ENCODE measurements around the gene CDC42EP2. TPM values are rescaled to one million over a fixed set of nuclear protein-coding genes. Genes with fewer than 3 reads are reported as not detected.

CDC42EP2 gene
- total and polyA plus RNA-seq, 8 donors, result 2.4 to 7.9 (median 3.9) TPM

DNA sequence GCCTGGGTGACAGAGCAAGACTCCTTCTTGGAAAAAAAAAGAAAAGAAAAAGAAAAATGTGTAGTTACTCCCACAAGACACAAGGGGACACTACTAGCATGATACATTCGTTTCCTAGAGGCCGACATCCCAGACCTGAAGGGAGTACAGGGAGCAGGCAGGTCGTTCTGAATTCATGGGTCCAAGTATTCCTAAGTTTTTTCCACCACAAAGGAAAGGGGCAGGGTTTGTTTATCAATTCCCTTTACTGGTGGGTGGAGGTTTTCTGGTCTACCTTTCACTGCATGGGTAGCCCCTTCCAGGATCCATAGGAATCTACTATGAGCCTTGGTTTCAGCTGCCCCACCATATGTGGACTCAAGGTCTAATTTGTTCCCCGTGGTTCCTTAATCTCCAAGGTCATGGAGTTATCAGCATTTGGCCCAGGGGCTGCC lies 51.7 kb downstream of the CDC42EP2 start:
- no peak for FAIRE-seq
- TF ChIP-seq, protein P1, sequence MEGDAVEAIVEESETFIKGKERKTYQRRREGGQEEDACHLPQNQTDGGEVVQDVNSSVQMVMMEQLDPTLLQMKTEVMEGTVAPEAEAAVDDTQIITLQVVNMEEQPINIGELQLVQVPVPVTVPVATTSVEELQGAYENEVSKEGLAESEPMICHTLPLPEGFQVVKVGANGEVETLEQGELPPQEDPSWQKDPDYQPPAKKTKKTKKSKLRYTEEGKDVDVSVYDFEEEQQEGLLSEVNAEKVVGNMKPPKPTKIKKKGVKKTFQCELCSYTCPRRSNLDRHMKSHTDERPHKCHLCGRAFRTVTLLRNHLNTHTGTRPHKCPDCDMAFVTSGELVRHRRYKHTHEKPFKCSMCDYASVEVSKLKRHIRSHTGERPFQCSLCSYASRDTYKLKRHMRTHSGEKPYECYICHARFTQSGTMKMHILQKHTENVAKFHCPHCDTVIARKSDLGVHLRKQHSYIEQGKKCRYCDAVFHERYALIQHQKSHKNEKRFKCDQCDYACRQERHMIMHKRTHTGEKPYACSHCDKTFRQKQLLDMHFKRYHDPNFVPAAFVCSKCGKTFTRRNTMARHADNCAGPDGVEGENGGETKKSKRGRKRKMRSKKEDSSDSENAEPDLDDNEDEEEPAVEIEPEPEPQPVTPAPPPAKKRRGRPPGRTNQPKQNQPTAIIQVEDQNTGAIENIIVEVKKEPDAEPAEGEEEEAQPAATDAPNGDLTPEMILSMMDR (IDR thresholded peaks at IDR 0.05), result peak; percentile 51 to 74 (median 61)
- H3K9me3 ChIP-seq, result no peaks in the 10 kb centered on the region
- 1% methylated on average over 4 of the region's 4 CpGs for WGBS, 2 donors
- H3K27me3 ChIP-seq, result no peaks in the 10 kb centered on the region
- H3K36me3 ChIP-seq, result no peaks in the 10 kb centered on the region
- DNase-seq, result peak in 3 of 6 donors; percentile 63 to 74 (median 65)
- ATAC-seq, result peak; percentile 71 to 86 (median 86)
- no peak overlapping the region for H3K4me3 ChIP-seq
- peaks cover 16 to 26% (median 21%) of the 10 kb centered on the region in 3 donors for H3K4me1 ChIP-seq
- peak overlapping the region; percentile 3 to 69 (median 42) for H3K27ac ChIP-seq
- intact Hi-C loops (cut with DNase I), result loop anchor here in 1 of 3 donors (10.0 kb wide), 1 partner anchor 148 kb away; no protein-coding TSS in a partner anchor

DNA sequence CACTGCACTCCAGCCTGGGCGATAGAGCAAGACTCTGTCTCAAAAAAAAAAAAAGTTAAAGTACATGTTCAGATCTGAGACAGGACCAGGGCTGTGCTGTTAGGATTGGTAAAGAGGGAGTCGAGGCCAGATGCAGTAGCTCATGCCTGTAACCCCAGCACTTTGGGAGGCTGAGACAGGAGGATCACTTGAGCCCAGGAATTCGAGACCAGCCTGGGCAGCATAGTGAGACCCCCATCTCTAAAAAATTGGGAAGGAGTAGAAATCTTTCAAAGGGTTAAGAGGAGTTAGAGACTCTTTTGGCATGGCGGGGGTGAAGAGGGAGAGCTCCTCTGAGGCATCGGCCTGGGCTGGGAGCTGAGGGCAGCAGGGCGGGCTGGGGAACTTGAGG lies 56.0 kb downstream of the CDC42EP2 start:
- H3K4me1 ChIP-seq, result peaks cover 21 to 30% (median 22%) of the 10 kb centered on the region in 3 donors
- no peak overlapping the region for H3K4me3 ChIP-seq
- intact Hi-C loops (cut with DNase I), result no loop called here
- DNase-seq (no peak), ATAC-seq (no peak), FAIRE-seq (no peak)
- TF ChIP-seq, protein P1 (IDR thresholded peaks at IDR 0.05), result no peak
- WGBS, 2 donors, result 42 to 49% methylated on average over 6 of the region's 6 CpGs
- H3K27me3 ChIP-seq, result no peaks in the 10 kb centered on the region
- peak overlapping the region; percentile 50 to 92 (median 89) for H3K27ac ChIP-seq
- H3K36me3 ChIP-seq, result no peaks in the 10 kb centered on the region
- no peaks in the 10 kb centered on the region for H3K9me3 ChIP-seq

Other genes starting within 250 kb of the CDC42EP2 start
- 1 to 10 TPM in 1 of 6 donors, under 1 TPM in 5; 0.08 to 1.2 (median 0.50) TPM for gene CDCA5, start 230.8 kb upstream of the CDC42EP2 start, total RNA-seq
- under 1 TPM; 0.27 to 0.38 TPM for gene CDCA5, start 230.8 kb upstream of the CDC42EP2 start, polyA plus RNA-seq
- 10 to 100 TPM; 15.2 to 19.6 (median 16.6) TPM for gene ZFPL1, start 230.6 kb upstream of the CDC42EP2 start, total RNA-seq
- gene ZFPL1, start 230.6 kb upstream of the CDC42EP2 start, polyA plus RNA-seq, result 10 to 100 TPM; 43.0 to 52.1 TPM
- 100 to 1,000 TPM in 5 of 6 donors, 10 to 100 TPM in 1; 85.4 to 150 (median 130) TPM for gene VPS51, start 218.7 kb upstream of the CDC42EP2 start, total RNA-seq
- gene VPS51, start 218.7 kb upstream of the CDC42EP2 start, polyA plus RNA-seq, result 100 to 1,000 TPM; 119 to 179 TPM
- 100 to 1,000 TPM in 1 of 6 donors, 10 to 100 TPM in 5; 12.8 to 176 (median 43.4) TPM for gene TM7SF2, start 203.0 kb upstream of the CDC42EP2 start, total RNA-seq
- gene TM7SF2, start 203.0 kb upstream of the CDC42EP2 start, polyA plus RNA-seq, result 100 to 1,000 TPM in 1 of 2 donors, 10 to 100 TPM in 1; 76.8 to 203 TPM
- gene ZNHIT2, start 197.2 kb upstream of the CDC42EP2 start, total RNA-seq, result 10 to 100 TPM in 1 of 6 donors, 1 to 10 TPM in 5; 4.3 to 11.7 (median 7.1) TPM
- 10 to 100 TPM; 14.0 to 17.8 TPM for gene ZNHIT2, start 197.2 kb upstream of the CDC42EP2 start, polyA plus RNA-seq
- gene FAU, start 192.7 kb upstream of the CDC42EP2 start, total RNA-seq, result 100 to 1,000 TPM; 493 to 810 (median 529) TPM
- 100 to 1,000 TPM; 530 to 652 TPM for gene FAU, start 192.7 kb upstream of the CDC42EP2 start, polyA plus RNA-seq
- gene MRPL49, start 192.5 kb upstream of the CDC42EP2 start, total RNA-seq, result 10 to 100 TPM; 13.9 to 31.2 (median 21.4) TPM
- gene MRPL49, start 192.5 kb upstream of the CDC42EP2 start, polyA plus RNA-seq, result 10 to 100 TPM; 10.3 to 30.3 TPM
- 10 to 100 TPM; 47.5 to 98.2 (median 66.3) TPM for gene SYVN1, start 180.3 kb upstream of the CDC42EP2 start, total RNA-seq
- gene SYVN1, start 180.3 kb upstream of the CDC42EP2 start, polyA plus RNA-seq, result 10 to 100 TPM; 63.4 to 64.8 TPM
- not detected for gene SPDYC, start 144.6 kb upstream of the CDC42EP2 start, total RNA-seq
- under 1 TPM in 1 of 2 donors, not detected in 1; 0.14 TPM for gene SPDYC, start 144.6 kb upstream of the CDC42EP2 start, polyA plus RNA-seq
- 100 to 1,000 TPM; 103 to 139 (median 107) TPM for gene CAPN1, start 132.9 kb upstream of the CDC42EP2 start, total RNA-seq
- 100 to 1,000 TPM; 111 to 144 TPM for gene CAPN1, start 132.9 kb upstream of the CDC42EP2 start, polyA plus RNA-seq
- gene POLA2, start 52.9 kb upstream of the CDC42EP2 start, total RNA-seq, result 1 to 10 TPM; 3.1 to 6.4 (median 4.6) TPM
- gene POLA2, start 52.9 kb upstream of the CDC42EP2 start, polyA plus RNA-seq, result 1 to 10 TPM; 6.8 to 7.5 TPM
- 10 to 100 TPM; 16.6 to 28.0 (median 21.5) TPM for gene DPF2, start 19.0 kb downstream of the CDC42EP2 start, total RNA-seq
- gene DPF2, start 19.0 kb downstream of the CDC42EP2 start, polyA plus RNA-seq, result 10 to 100 TPM; 11.7 to 19.6 TPM
- under 1 TPM in 4 of 6 donors, not detected in 2; 0.06 to 0.16 (median 0.13) TPM for gene TIGD3, start 39.9 kb downstream of the CDC42EP2 start, total RNA-seq
- under 1 TPM; 0.15 to 0.68 TPM for gene TIGD3, start 39.9 kb downstream of the CDC42EP2 start, polyA plus RNA-seq
- gene SLC25A45, start 67.8 kb downstream of the CDC42EP2 start, total RNA-seq, result 10 to 100 TPM; 16.2 to 53.4 (median 26.3) TPM
- 10 to 100 TPM; 38.0 to 58.2 TPM for gene SLC25A45, start 67.8 kb downstream of the CDC42EP2 start, polyA plus RNA-seq
- gene FRMD8, start 71.8 kb downstream of the CDC42EP2 start, total RNA-seq, result 10 to 100 TPM; 15.4 to 28.9 (median 18.8) TPM
- 10 to 100 TPM; 15.0 to 15.7 TPM for gene FRMD8, start 71.8 kb downstream of the CDC42EP2 start, polyA plus RNA-seq
- gene NEAT1, start 107.9 kb downstream of the CDC42EP2 start, total RNA-seq, result 1,000 to 10,000 TPM in 1 of 6 donors, 100 to 1,000 TPM in 5; 295 to 1,475 (median 528) TPM
- 1,000 to 10,000 TPM; 1,390 to 2,770 TPM for gene NEAT1, start 107.9 kb downstream of the CDC42EP2 start, polyA plus RNA-seq
- gene MALAT1, start 184.2 kb downstream of the CDC42EP2 start, total RNA-seq, result 1,000 to 10,000 TPM; 2,360 to 5,615 (median 3,481) TPM
- gene MALAT1, start 184.2 kb downstream of the CDC42EP2 start, polyA plus RNA-seq, result 1,000 to 10,000 TPM in 1 of 2 donors, 100 to 1,000 TPM in 1; 251 to 2,313 TPM
- 10 to 100 TPM; 40.1 to 49.4 (median 41.2) TPM for gene SCYL1, start 210.2 kb downstream of the CDC42EP2 start, total RNA-seq
- 10 to 100 TPM; 68.9 to 83.9 TPM for gene SCYL1, start 210.2 kb downstream of the CDC42EP2 start, polyA plus RNA-seq
- gene LTBP3, start 243.5 kb downstream of the CDC42EP2 start, total RNA-seq, result 100 to 1,000 TPM in 1 of 6 donors, 10 to 100 TPM in 5; 44.7 to 119 (median 63.4) TPM
- gene LTBP3, start 243.5 kb downstream of the CDC42EP2 start, polyA plus RNA-seq, result 100 to 1,000 TPM; 118 to 151 TPM